KOPT-K1 (cell line): ENCODE measurements around the gene RNASEH1.

ENCODE experiments used
- H3K27ac ChIP-seq: fragments of 200-600 bp; sonication (generic); 2 replicates; pipeline ENCODE4 v1.5.1; 2016; ENCODE audit warnings: antibody characterized with exemption, mild to moderate bottlenecking, low read depth, low read length; ENCODE audit not compliant: poor library complexity, severe bottlenecking
- H3K36me3 ChIP-seq: fragments of 200-600 bp; sonication (generic); 2 replicates; pipeline ENCODE4 v1.5.1; 2017; ENCODE audit warnings: antibody characterized with exemption, mild to moderate bottlenecking, low read length, moderate library complexity; ENCODE audit not compliant: insufficient read depth
- H3K9me3 ChIP-seq: fragments of 200-600 bp; sonication (generic); 2 replicates; pipeline ENCODE4 v1.5.1; 2017; ENCODE audit warnings: antibody characterized with exemption, low read length, mild to moderate bottlenecking; ENCODE audit not compliant: insufficient read depth, poor library complexity, severe bottlenecking

The RNASEH1 gene

DNA sequence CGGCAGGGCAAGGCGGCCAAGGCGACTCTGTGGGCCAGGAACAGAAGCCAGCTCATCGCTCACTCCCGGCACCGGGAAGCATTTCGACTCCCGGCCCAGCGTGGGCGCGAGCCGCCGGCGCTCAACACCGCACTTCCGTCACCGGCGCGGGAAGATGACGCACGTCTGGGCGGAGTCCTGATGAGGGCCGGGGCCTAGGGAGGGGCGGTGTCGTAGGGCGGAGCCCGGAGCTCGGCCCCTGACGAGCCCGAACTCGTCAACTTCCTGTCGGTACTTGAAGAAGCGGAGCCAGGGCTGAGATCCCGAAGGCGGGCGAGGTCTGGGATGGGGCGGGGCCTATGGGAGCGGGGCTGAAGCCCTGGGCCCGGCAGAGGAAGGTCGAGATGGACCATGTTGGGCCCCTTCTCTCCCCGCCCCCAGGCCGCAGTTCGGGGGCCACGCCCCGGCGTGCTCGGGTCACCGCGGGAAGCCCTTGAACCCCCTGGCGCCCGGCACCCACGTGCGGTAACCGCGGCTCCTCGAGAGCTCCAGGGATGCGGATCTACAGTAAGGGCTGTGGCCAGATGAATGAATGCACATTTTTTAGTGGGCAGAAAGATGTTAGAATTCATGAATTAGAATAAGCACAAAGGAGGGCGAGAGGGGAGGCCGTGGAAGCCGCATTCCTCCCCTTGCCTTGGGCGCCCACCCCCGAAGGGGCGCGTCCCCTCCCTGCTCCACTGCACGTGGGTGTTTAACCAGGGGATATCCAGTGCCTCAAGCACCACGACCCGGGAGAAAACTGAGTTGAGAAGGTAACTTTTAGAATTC is at the start of gene RNASEH1:
TSS of gene RNASEH1 (minus strand) at position 129 of the 810 bp plus-strand sequence. CDS start at position 56, 73 bp downstream.
- Histone ChIP-seq H3K9me3 (no peaks in the 10 kb centered on the region), H3K27ac (peak within 1 kb of the TSS; percentile 82), H3K36me3 (peaks cover 47% of the 10 kb centered on the region)

DNA sequence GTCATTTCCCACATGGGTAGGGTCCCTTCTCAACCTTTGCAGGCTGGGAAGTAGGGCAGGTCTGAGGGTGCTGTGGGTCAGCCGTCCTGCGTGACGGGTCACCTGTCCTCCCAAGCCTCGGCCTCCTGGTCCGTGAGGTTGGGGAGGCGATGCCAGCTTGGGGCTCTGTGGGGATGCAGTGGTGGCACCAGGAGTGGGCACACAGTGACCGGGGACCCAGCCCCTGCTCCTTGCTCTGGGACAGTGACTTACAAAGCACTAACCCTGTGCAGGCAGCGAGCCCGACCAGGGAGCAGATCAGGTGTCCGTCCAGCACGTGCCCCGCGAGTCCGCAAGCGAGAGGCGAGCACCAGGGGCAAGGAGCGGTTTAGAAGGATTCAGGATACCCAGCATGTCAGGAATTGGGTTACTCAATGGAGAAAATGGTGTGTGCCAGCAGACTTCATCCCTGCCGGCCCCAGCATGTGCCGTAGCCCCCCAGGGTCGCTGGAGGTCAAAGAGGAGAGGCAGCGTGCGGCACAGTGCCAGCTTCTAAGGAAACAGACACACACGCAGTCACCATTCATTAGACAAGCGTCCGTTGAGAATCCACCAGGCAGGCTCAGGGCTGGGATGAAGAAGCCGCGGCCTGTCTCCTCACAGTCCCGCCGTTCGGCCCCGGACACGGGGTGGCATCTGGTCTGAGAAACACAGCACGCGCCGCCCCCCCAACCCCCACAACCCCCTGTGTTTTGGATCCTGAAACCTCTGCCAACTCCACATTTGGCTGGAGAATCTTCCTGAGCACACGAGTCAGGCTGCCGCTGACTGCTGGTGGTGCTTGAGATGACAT is 48.5 kb upstream of the RNASEH1 start:
- H3K36me3 ChIP-seq: no peaks in the 10 kb centered on the region
- H3K27ac ChIP-seq: no peak overlapping the region
- no peaks in the 10 kb centered on the region for H3K9me3 ChIP-seq

GRCh38 chr2:3606028-3606369 is 47.9 kb upstream of the RNASEH1 start:
- Histone ChIP-seq H3K27ac (no peak overlapping the region), H3K36me3 (no peaks in the 10 kb centered on the region)

DNA sequence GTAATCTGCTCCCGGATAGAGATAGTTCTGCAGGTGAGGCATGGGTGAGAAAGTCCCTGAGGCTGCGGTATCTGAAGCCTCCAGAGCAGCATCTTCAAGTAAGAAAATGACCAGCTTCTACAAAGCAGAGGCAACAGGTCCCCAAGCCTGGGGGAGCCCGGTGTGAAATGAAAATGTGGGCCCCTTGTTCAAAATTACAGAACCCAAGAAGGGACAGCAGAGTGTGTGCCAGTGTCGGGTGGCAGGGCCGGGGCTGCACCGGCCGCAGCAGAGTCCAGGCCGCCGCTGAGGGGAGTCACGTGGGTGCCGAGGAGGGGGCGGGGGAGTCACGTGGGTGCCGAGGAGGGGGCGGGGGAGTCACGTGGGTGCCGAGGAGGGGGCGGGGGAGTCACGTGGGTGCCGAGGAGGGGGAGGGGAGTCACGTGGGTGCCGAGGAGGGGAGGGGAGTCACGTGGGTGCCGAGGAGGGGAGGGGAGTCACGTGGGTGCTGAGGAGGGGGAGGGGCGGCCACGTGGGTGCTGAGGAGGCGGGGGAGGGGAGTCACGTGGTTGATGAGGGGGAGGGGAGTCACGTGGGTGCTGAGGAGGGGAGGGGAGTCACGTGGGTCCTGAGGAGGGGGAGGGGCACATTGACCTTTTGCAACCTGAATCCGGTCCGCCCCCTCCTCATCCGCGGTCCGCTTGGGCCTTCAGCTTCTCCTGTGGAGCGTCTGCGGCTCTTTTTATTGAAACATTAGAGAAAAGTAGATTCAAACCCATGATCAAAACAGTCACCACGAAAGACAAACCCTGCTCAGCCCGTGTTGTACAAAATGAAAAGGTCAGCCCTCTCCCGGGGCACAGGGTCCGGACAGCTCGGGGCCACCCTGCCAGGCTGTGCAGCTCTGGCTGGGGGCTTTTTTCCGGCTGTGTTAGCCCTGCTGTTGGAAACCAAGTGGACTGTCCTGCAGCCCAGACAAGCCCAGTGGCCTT is 47.1 kb upstream of the RNASEH1 start:
- H3K27ac ChIP-seq: no peak overlapping the region
- no peaks in the 10 kb centered on the region for H3K36me3 ChIP-seq
- H3K9me3 ChIP-seq: no peaks in the 10 kb centered on the region

More at GRCh38 chr2:3606028-3606369, 47.9 kb upstream of the RNASEH1 start:
- H3K9me3 ChIP-seq: no peaks in the 10 kb centered on the region

GRCh38 chr2:3604207-3604877 is 46.2 kb upstream of the RNASEH1 start:
- Histone ChIP-seq H3K36me3 (no peaks in the 10 kb centered on the region), H3K9me3 (no peaks in the 10 kb centered on the region), H3K27ac (no peak overlapping the region)

DNA sequence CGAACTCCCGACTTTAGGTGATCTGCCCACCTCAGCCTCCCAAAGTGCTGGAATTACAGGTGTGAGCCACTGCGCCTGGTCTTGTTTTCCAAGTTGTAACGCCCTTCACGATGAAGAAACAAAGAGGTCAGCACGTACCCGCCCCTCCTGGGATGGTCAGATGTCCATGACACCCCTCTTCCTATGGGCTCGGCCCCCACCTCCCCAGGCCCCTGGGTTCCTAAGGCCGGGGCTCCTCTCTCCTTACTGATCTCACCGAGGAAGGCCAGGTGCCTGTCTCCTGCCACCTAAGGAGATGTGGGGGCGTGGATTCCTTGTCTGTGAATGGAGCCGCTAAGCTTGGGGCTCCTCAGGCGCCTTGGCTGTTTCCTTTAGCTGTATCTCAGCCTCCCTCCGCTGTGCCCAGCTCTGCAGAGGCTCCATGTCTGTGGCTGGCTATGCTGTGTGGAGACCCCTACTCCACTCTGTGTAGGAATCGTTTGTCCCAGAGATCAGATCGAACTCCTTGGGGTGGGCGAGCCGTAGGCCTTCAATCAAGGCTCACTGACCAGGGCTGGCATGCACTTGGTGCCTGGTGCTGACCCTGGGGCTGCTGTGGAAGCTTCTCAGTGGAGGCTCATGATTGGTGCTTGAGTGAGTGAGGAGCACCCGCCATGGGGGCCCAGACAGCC is 45.5 kb upstream of the RNASEH1 start:
- Histone ChIP-seq H3K36me3 (no peaks in the 10 kb centered on the region), H3K27ac (no peak overlapping the region), H3K9me3 (no peaks in the 10 kb centered on the region)

DNA sequence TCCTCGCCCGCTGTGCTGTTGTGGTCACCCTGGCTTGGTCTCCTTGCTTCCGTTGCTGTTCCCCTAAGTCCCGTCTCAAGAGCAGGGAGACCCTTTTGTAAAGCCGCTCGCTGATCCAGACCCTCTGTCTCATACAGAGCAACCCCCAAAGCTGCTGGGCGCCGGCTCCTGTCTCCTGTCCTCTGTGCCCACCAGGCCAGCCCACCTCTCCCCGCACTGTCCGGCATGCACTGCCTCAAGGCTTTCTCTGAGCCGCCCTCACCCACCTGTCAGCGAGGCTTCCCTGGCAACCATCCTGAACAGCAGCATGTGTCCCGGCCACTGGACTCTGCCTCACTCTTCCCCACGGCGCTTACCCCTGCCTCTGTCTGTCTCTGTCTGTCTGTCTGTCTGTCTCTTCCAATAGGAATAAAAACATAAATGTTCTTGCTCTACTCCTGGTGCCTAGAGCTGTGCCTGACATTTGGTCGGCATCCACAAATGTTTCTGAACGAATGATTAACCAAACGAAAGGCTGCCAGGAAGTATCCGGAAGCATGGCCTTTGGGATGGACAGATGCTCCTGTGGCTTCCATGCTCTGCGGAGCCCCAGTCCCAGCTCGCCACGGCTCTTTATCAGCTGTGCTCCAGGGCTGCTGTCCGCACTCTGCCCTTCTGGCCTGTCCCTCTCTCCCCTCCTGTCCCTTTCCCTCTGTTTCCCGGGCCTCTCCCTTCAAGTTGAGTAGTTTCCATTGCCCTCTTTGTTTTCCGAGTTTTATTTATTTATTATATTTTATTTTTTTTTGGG is 44.6 kb upstream of the RNASEH1 start:
- Histone ChIP-seq H3K27ac (no peak overlapping the region), H3K9me3 (no peaks in the 10 kb centered on the region), H3K36me3 (no peaks in the 10 kb centered on the region)

DNA sequence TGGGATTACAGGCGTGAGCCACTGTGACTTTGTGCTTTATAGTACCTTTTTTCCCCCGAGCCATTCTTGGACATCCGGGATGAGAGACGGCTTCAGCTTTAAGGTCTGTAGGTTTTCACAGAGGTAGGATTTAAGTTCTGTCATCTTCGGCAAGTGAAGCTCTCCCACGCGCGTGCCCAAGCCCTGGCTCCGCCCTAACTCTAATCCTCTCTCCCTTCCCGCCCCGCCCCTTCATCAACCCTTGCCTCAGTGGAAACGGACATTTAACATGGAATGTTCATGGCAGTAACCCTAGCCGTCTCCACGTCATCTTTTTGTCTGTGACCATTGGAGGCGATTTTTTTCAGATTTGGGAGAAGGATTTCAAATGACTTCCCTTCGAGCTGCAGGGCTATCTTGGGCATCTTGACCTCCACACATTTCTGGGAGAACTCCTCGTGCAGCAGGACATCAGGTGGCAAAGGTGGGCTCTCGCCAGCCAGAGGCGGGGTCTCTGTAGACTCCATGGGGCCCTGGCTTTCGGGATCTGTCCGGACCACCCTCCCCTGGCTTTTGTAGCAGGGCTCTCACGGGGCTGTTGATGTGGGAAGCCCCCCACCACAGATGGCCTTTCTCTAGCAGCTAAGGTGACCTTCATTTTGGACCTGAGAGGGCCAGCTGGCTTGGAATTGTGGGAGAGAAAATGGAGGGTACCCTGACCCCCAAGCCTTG is 43.6 kb upstream of the RNASEH1 start:
- no peaks in the 10 kb centered on the region for H3K9me3 ChIP-seq
- H3K36me3 ChIP-seq: no peaks in the 10 kb centered on the region
- H3K27ac ChIP-seq: no peak overlapping the region

GRCh38 chr2:3600256-3600855 is 42.2 kb upstream of the RNASEH1 start:
- H3K9me3 ChIP-seq: no peaks in the 10 kb centered on the region
- no peak overlapping the region for H3K27ac ChIP-seq
- no peaks in the 10 kb centered on the region for H3K36me3 ChIP-seq

- Histone ChIP-seq H3K27ac (no peak overlapping the region), H3K36me3 (no peaks in the 10 kb centered on the region), H3K9me3 (no peaks in the 10 kb centered on the region)
These were observed 41.0 kb upstream of the RNASEH1 start for GRCh38 chr2:3598912-3599854.

DNA sequence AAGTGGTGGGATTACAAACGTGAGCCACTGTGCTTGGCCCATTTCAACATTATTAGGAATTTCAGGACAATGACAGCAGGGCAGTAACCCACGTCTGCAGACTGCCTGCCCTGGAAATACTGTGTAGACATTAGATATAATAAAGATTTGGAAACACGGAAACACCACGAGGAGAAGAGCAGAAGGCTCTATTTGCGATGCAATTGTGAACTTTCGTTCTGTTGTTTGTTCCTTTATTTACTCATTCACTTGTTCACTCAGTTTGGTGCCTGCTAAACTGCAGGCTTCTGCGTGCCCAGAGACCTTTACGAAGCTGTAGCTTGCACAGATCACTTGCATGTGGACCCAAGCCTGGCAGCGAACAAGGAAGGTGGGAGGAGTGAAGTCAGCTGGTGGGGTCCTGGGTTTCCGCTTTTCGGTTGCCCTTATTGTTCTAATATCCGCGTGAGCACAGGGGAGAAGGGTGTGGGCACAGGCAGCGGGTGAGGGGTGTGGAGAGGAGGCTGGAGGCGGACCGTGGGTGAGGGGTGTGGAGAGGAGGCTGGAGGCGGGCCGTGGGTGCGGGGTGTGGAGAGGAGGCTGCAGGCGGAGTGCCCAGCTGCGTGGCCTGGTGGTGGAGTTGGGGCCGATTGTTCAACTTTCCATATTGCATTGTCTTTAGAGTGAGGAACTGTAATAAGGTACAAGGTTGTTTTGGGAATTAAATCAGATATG is 40.2 kb upstream of the RNASEH1 start:
- Histone ChIP-seq H3K27ac (no peak overlapping the region), H3K36me3 (no peaks in the 10 kb centered on the region), H3K9me3 (no peaks in the 10 kb centered on the region)
